ENCODE data around the gene PNCK. TPM values are rescaled to one million over a fixed set of nuclear protein-coding genes. Genes with fewer than 3 reads are reported as not detected.

The PNCK gene
- total and polyA plus RNA-seq, 2 of the 13 experiments (the other 11 are each of a cell fraction or from before 2014, with no cell fraction given), result 33.1 TPM; not detected in 1

GRCh38 chrX:153623310-153624029 is 50.1 kb downstream of the PNCK start (continued):
- TF ChIP-seq FOXP1 (IDR thresholded peaks at IDR 0.05) (no peak), FOXP1 (CRISPR knock-in tag; IDR thresholded peaks at IDR 0.05) (peak; percentile 48; the same call in 1 of the 2 replicates), NR2F6 (IDR thresholded peaks at IDR 0.05) (peak; percentile 98), NR2F6 (CRISPR knock-in tag; IDR thresholded peaks at IDR 0.05) (peak; percentile 99), NR0B2 (CRISPR knock-in tag; IDR thresholded peaks at IDR 0.05) (no peak), NFKBIZ (CRISPR knock-in tag; IDR thresholded peaks at IDR 0.05) (no peak), HDAC6 (IDR thresholded peaks at IDR 0.05; ENCODE audit: low read depth, low read length) (no peak), CBX1 (IDR thresholded peaks at IDR 0.05; ENCODE audit: low read depth) (no peak), ZNF597 (CRISPR knock-in tag; IDR thresholded peaks at IDR 0.05) (no peak), ZNF501 (CRISPR knock-in tag; IDR thresholded peaks at IDR 0.05) (no peak), RERE (CRISPR knock-in tag; IDR thresholded peaks at IDR 0.05; ENCODE audit: low read depth) (peak; percentile 35; the same call in 1 of the 2 replicates), ZNF563 (CRISPR knock-in tag; IDR thresholded peaks at IDR 0.05) (peak; percentile 61; the same call in 1 of the 2 replicates), TFDP1 (CRISPR knock-in tag; IDR thresholded peaks at IDR 0.05; ENCODE audit: borderline replicate concordance) (no peak), EEA1 (CRISPR knock-in tag; IDR thresholded peaks at IDR 0.05; ENCODE audit: borderline replicate concordance) (no peak), ARID4A (CRISPR knock-in tag; IDR thresholded peaks at IDR 0.05; ENCODE audit: borderline replicate concordance) (peak; percentile 29; the same call in 1 of the 2 replicates), EHMT2 (IDR thresholded peaks at IDR 0.05; ENCODE audit: borderline replicate concordance, low read depth, low read length) (no peak), POLR2G (IDR thresholded peaks at IDR 0.05; ENCODE audit: low read depth, low read length) (peak; percentile 80), MXI1 (IDR thresholded peaks at IDR 0.05; ENCODE audit: borderline replicate concordance, low read depth, low read length) (no peak)

All from HepG2 (cell line).